ENCODE results near the gene CRK. TPM values are rescaled to one million over a fixed set of nuclear protein-coding genes. Genes with fewer than 3 reads are reported as not detected.

CRK gene
- total and polyA plus RNA-seq, 11 donors, result 17.0 to 49.0 (median 42.2) TPM

DNA sequence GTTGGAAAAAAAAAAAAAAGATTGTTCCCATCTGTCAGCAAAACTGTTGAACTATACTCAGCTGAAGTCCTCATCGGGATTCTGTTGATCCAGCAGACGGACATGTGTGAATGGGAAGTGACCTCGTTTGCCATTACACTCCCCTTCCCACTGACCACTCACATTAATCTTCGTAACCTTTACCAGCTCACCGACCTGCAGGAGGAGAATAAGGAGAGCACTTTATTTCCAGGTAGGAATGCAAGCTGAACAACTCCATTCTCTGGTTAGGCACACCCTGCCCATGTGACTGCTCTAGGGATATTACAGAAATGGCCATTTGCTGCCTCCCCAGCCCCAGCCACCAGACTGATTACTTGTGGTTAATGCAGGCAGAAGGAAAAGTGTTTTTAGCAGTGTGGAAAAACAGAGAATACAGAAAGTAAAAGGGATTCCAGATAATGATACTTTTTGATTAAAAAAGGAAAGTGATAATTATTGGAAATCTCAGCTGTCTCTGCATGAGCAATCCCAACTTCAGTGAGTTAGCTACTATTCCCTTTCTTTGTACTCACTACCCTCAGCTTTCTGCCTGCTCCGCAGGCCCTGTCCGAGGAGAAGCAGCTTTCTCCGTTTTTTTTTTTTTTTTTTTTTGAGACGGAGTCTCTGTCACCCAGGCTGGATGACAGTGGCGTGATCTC lies 32.4 kb downstream of the CRK start:
- peak overlapping the region in 9 of 12 donors; percentile 35 to 88 (median 67) for H3K27ac ChIP-seq
- DNase-seq (no peak), ATAC-seq (peak in 3 of 4 donors; percentile 11 to 32 (median 14))
- H3K9me3 ChIP-seq, result no peaks in the 10 kb centered on the region
- 55 to 67% (median 58%) methylated on average over 10 of the region's 10 CpGs for WGBS, 4 donors
- intact Hi-C loops (cut with DNase I), result no loop called here
- H3K27me3 ChIP-seq, result no peaks in the 10 kb centered on the region
- H3K36me3 ChIP-seq, result peaks cover 0 to 79% (median 63%) of the 10 kb centered on the region in 9 donors
- TF ChIP-seq POLR2A (IDR thresholded peaks at IDR 0.05) (no peak), CTCF (IDR thresholded peaks at IDR 0.05) (no peak)
- peaks cover 0 to 30% (median 18%) of the 10 kb centered on the region in 12 donors for H3K4me1 ChIP-seq
- H3K4me3 ChIP-seq, result no peak overlapping the region

DNA sequence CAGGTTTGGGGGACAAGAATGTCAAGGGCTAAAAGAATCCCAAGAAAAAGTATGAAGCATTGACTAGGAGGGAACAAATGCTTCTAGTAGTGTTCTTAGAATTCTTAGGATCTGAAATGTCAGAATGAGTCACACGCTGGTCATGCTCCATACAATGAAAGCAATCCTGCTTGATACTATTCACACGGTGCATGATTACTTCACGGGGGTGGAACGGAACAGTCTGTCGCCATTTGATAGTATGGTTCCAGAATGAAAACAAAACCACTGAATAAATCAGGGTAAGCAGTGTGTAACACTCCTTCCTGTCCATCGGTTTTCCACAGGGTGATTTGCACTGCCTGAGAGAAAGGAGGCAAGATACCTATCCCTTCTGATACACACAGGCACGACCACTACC lies 33.1 kb downstream of the CRK start:
- WGBS, 4 donors, result 31 to 52% (median 40%) methylated on average over 7 of the region's 7 CpGs
- ATAC-seq, result peak; percentile 83 to 93 (median 91)
- TF ChIP-seq POLR2A (IDR thresholded peaks at IDR 0.05), result no peak
- TF ChIP-seq CTCF (IDR thresholded peaks at IDR 0.05), result no peak
- peaks cover 0 to 30% (median 18%) of the 10 kb centered on the region in 12 donors for H3K4me1 ChIP-seq
- H3K4me3 ChIP-seq, result no peak overlapping the region
- no peaks in the 10 kb centered on the region for H3K27me3 ChIP-seq
- H3K27ac ChIP-seq, result peak overlapping the region in 10 of 12 donors; percentile 50 to 88 (median 69)
- no peaks in the 10 kb centered on the region for H3K9me3 ChIP-seq
- peaks cover 0 to 81% (median 63%) of the 10 kb centered on the region in 9 donors for H3K36me3 ChIP-seq
- intact Hi-C loops (cut with DNase I), result no loop called here
- DNase-seq, result peak in 1 of 5 donors; percentile 26

DNA sequence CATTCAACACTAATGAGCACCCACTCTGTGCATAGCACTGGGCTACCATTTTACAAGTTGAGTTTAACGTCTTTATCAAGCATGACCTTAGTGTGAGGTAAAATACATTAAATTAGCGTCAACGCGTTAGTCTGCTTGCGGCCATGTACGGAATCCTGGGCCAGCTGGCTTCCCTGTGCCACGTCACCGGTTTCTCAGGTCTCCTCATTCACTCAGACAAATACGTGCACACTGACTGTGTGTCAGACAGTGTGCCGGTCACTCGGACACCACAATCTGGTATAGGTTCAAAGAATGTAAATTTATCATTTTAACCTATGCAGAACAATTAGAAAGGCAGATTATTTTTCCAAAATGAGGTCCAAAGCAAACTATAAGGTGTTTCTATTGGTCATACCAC lies 34.6 kb downstream of the CRK start:
- no peak for ATAC-seq

More for the DNA sequence above, 34.6 kb downstream of the CRK start:
- DNase-seq, result no peak
- Histone ChIP-seq H3K4me3 (no peak overlapping the region), H3K36me3 (peaks cover 0 to 86% (median 58%) of the 10 kb centered on the region in 9 donors), H3K9me3 (no peaks in the 10 kb centered on the region), H3K27ac (peak overlapping the region in 4 of 12 donors; percentile 65 to 88 (median 76)), H3K4me1 (peaks cover 0 to 30% (median 17%) of the 10 kb centered on the region in 12 donors), H3K27me3 (no peaks in the 10 kb centered on the region)
- 89 to 95% (median 91%) methylated on average over 11 of the region's 11 CpGs for WGBS, 4 donors
- intact Hi-C loops (cut with DNase I), result no loop called here
- TF ChIP-seq CTCF (IDR thresholded peaks at IDR 0.05), result no peak
- TF ChIP-seq POLR2A (IDR thresholded peaks at IDR 0.05), result no peak
